Liver (tissue), 9 donors: ENCODE data around the gene CHML. TPM values are rescaled to one million over a fixed set of nuclear protein-coding genes. Genes with fewer than 3 reads are reported as not detected.

Experiments used
- DNase-seq: peaks from one replicate; pipeline ENCODE4 v3.0.0-alpha.2; 2017; ENCODE audit warnings: low spot score
- H3K27ac ChIP-seq, 2 donors: one replicate each; pipeline ENCODE4 v1.7.0; 2013; ENCODE audit warnings: inconsistent platforms in 2 of 2, low read length in 2 of 2, control low read depth in 1 of 2, low read depth in 1 of 2, mild to moderate bottlenecking in 1 of 2
- H3K27me3 ChIP-seq, 4 donors: one replicate each; pipeline versions ENCODE4 v1.6.1 to v1.7.0; 2013; ENCODE audit warnings: low read length in 3 of 4, inconsistent platforms in 1 of 4, mild to moderate bottlenecking in 1 of 4, moderate library complexity in 1 of 4; ENCODE audit not compliant: control insufficient read depth in 4 of 4, insufficient read depth in 4 of 4
- H3K36me3 ChIP-seq, 4 donors: one replicate each; pipeline versions ENCODE4 v1.6.1 to v1.7.0; 2013; ENCODE audit warnings: low read length in 3 of 4, mild to moderate bottlenecking in 3 of 4, low read depth in 1 of 4, moderate library complexity in 1 of 4; ENCODE audit not compliant: control insufficient read depth in 4 of 4, insufficient read depth in 3 of 4
- H3K4me1 ChIP-seq, 4 donors: one replicate each; pipeline versions ENCODE4 v1.6.1 to v1.7.0; 2013; ENCODE audit warnings: low read length in 3 of 4, mild to moderate bottlenecking in 3 of 4, moderate library complexity in 1 of 4; ENCODE audit not compliant: control insufficient read depth in 4 of 4, insufficient read depth in 4 of 4
- H3K4me3 ChIP-seq, 3 donors: one replicate each; pipeline versions ENCODE4 v1.6.1 to v1.7.0; 2013; ENCODE audit warnings: low read length in 3 of 3, control low read depth in 1 of 3, low read depth in 1 of 3, mild to moderate bottlenecking in 1 of 3
- H3K9ac ChIP-seq, 2 donors: one replicate each; pipeline ENCODE4 v1.7.0; 2013; ENCODE audit warnings: low read length in 2 of 2, mild to moderate bottlenecking in 2 of 2, moderate library complexity in 2 of 2, control low read depth in 1 of 2, low read depth in 1 of 2
- H3K9me3 ChIP-seq, 4 donors: one replicate each; pipeline versions ENCODE4 v1.6.1 to v1.7.0; 2013; ENCODE audit warnings: low read length in 3 of 4; ENCODE audit not compliant: control insufficient read depth in 4 of 4
- EGR1 ChIP-seq, 2 donors: IDR thresholded peaks; 2 replicates each; pipeline ENCODE4 v1.6.1; 2016 to 2018; ENCODE audit warnings: antibody characterized with exemption in 2 of 2, low read depth in 2 of 2
- FOXA1 ChIP-seq: IDR thresholded peaks from 2 replicates; pipeline ENCODE4 v1.6.1; 2016; ENCODE audit warnings: antibody characterized with exemption
- GABPA ChIP-seq, 2 donors: IDR thresholded peaks in 1 of 2; conservative IDR thresholded peaks in 1 of 2; 2 replicates each; pipeline ENCODE4 v1.6.1; 2016; ENCODE audit warnings: antibody characterized with exemption in 2 of 2, mild to moderate bottlenecking in 1 of 2, moderate library complexity in 1 of 2
- HNF4A ChIP-seq, 2 donors: conservative IDR thresholded peaks; 2 replicates each; pipeline ENCODE4 v1.6.1; 2016; ENCODE audit warnings: antibody characterized with exemption in 2 of 2, mild to moderate bottlenecking in 2 of 2
- HNF4G ChIP-seq: IDR thresholded peaks from 2 replicates; pipeline ENCODE4 v1.6.1; 2016; ENCODE audit warnings: antibody characterized with exemption
- JUND ChIP-seq, 2 donors: IDR thresholded peaks; 2 replicates each; pipeline ENCODE4 v1.6.1; 2016; ENCODE audit warnings: antibody characterized with exemption in 2 of 2
- NR2F2 ChIP-seq: IDR thresholded peaks from 2 replicates; pipeline ENCODE4 v1.6.1; 2016; ENCODE audit warnings: antibody characterized with exemption
- RAD21 ChIP-seq, 2 donors: IDR thresholded peaks; 2 replicates each; pipeline ENCODE4 v1.6.1; 2016; ENCODE audit warnings: antibody characterized with exemption in 2 of 2, mild to moderate bottlenecking in 2 of 2
- RXRA ChIP-seq, 2 donors: IDR thresholded peaks; 2 replicates each; pipeline ENCODE4 v1.6.1; 2017 to 2018; ENCODE audit warnings: antibody characterized with exemption in 2 of 2, mild to moderate bottlenecking in 1 of 2
- SP1 ChIP-seq: IDR thresholded peaks from 2 replicates; pipeline ENCODE4 v1.6.1; 2018; ENCODE audit warnings: antibody characterized with exemption, mild to moderate bottlenecking
- TAF1 ChIP-seq: conservative IDR thresholded peaks from 2 replicates; pipeline ENCODE4 v1.6.1; 2016; ENCODE audit warnings: antibody characterized with exemption, mild to moderate bottlenecking
- YY1 ChIP-seq: IDR thresholded peaks from 2 replicates; pipeline ENCODE4 v1.6.1; 2016; ENCODE audit warnings: antibody characterized with exemption, mild to moderate bottlenecking
- WGBS: extraction: QIAGEN DNeasy Blood & Tissue Kit; methylation state at CpG from one replicate; pipeline ENCODE4 v1.1.7; 2013; 5-methylcytosine and 5-hydroxymethylcytosine counted together
- polyA plus RNA-seq, 2 donors: library from polyadenylated mRNA; stranded (reverse) in 1 of 2; unstranded in 1 of 2; fragments of 200-250 nt in 1 of 2; fragments of >200 nt in 1 of 2; fragmentation: Nextera tagmentation in 1 of 2; extraction: Ambion mirVana in 1 of 2; gene quantifications; one replicate each; pipeline versions ENCODE4 v1.2.1 to v1.2.3, GENCODE V29; 2013 to 2015
- total RNA-seq, 2 donors: library from RNA; depleted of rRNA; stranded (reverse); fragments of >200 nt; gene quantifications; one replicate each; pipeline ENCODE4 v1.2.3, GENCODE V29; 2014
- TF ChIP-seq, protein P1 (sequence below): IDR thresholded peaks from 2 replicates; pipeline ENCODE4 v1.6.1; 2016; ENCODE audit warnings: antibody characterized with exemption
- TF ChIP-seq, protein P2 (sequence below): IDR thresholded peaks from 2 replicates; pipeline ENCODE4 v1.6.1; 2016; ENCODE audit warnings: antibody characterized with exemption
- TF ChIP-seq, protein P3 (sequence below): fragments of 150-350 bp; IDR thresholded peaks from 2 replicates; pipeline ENCODE4 v1.5.1; 2017; ENCODE audit warnings: improper control_type of control experiment, low read depth, low read length; ENCODE audit not compliant: missing input control
- TF ChIP-seq, protein P4 (sequence below): IDR thresholded peaks from 2 replicates; pipeline ENCODE4 v1.6.1; 2016; ENCODE audit warnings: antibody characterized with exemption
- donor health status: healthy.
- donor health status: healthy.
- donor health status: healthy.
- donor health status: healthy.
- donor health status: healthy.

CHML gene
- total and polyA plus RNA-seq, 4 donors: 0.53 to 8.1 (median 3.3) TPM

DNA sequence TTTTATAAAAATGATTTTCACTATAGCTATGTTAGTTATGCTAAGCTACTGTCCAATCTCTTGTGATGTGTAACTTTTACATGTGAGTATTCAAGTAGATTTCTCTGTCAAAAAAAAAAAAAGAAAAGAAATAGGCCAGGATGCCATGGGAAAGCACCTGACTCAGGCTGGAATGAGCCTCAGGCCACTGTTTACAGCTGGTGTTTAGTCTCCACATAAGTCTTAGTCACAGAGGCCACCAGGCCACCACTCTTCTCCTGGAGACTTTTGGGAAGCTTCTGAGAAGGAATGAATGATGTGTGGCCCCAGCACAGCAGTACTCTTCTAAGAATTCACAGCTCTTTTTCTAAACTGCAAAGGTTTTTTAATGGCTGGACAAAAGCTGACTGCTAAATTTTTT, 48.9 kb downstream of the CHML start (continued):
- TF ChIP-seq RAD21 (IDR thresholded peaks at IDR 0.05): no peak
- TF ChIP-seq TAF1: no peak
- TF ChIP-seq, protein P1, sequence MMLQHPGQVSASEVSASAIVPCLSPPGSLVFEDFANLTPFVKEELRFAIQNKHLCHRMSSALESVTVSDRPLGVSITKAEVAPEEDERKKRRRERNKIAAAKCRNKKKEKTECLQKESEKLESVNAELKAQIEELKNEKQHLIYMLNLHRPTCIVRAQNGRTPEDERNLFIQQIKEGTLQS: no peak
- no peak for TF ChIP-seq GABPA (IDR thresholded peaks at IDR 0.05 in 1 of 2, conservative IDR thresholded peaks at IDR 0.05 in 1 of 2)
- no peak for TF ChIP-seq FOXA1
- TF ChIP-seq RXRA (IDR thresholded peaks at IDR 0.05): no peak
- TF ChIP-seq YY1: no peak
- TF ChIP-seq, protein P2, sequence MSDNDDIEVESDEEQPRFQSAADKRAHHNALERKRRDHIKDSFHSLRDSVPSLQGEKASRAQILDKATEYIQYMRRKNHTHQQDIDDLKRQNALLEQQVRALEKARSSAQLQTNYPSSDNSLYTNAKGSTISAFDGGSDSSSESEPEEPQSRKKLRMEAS: no peak

DNA sequence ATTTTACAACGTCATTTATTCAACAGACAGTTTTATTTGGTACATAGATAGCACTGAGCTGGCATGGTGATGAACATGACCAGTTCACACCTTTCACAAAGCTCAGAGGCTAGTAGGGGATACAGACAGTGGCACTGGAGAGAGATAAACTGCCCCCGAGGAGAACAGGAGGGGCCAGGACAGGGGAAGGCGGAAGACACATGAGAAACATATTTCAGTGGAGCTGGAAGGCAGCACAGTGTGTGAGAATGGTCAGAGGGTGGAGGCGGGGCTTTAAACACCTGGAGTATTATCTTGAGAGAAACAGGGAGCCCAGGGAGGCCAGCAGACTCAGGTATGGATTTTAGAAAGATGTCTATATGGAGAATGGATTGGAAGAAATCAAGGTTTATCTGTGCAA, 49.5 kb downstream of the CHML start:
- Histone ChIP-seq H3K9me3 (no peaks in the 10 kb centered on the region), H3K27me3 (no peaks in the 10 kb centered on the region), H3K4me1 (no peaks in the 10 kb centered on the region), H3K27ac (no peak overlapping the region), H3K9ac (no peak overlapping the region), H3K36me3 (peaks cover 1 to 45% (median 35%) of the 10 kb centered on the region in 4 donors), H3K4me3 (no peak overlapping the region)
- no peak for TF ChIP-seq RXRA (IDR thresholded peaks at IDR 0.05)
- TF ChIP-seq EGR1 (IDR thresholded peaks at IDR 0.05; ENCODE audit: low read depth in 2 of 2): no peak
- no peak for TF ChIP-seq JUND (IDR thresholded peaks at IDR 0.05)
- no peak for TF ChIP-seq HNF4A (conservative IDR thresholded peaks at IDR 0.05)
- TF ChIP-seq, protein P1: no peak
- TF ChIP-seq TAF1: no peak
- TF ChIP-seq, protein P3, sequence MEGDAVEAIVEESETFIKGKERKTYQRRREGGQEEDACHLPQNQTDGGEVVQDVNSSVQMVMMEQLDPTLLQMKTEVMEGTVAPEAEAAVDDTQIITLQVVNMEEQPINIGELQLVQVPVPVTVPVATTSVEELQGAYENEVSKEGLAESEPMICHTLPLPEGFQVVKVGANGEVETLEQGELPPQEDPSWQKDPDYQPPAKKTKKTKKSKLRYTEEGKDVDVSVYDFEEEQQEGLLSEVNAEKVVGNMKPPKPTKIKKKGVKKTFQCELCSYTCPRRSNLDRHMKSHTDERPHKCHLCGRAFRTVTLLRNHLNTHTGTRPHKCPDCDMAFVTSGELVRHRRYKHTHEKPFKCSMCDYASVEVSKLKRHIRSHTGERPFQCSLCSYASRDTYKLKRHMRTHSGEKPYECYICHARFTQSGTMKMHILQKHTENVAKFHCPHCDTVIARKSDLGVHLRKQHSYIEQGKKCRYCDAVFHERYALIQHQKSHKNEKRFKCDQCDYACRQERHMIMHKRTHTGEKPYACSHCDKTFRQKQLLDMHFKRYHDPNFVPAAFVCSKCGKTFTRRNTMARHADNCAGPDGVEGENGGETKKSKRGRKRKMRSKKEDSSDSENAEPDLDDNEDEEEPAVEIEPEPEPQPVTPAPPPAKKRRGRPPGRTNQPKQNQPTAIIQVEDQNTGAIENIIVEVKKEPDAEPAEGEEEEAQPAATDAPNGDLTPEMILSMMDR: no peak
- TF ChIP-seq YY1: no peak
- TF ChIP-seq, protein P4, sequence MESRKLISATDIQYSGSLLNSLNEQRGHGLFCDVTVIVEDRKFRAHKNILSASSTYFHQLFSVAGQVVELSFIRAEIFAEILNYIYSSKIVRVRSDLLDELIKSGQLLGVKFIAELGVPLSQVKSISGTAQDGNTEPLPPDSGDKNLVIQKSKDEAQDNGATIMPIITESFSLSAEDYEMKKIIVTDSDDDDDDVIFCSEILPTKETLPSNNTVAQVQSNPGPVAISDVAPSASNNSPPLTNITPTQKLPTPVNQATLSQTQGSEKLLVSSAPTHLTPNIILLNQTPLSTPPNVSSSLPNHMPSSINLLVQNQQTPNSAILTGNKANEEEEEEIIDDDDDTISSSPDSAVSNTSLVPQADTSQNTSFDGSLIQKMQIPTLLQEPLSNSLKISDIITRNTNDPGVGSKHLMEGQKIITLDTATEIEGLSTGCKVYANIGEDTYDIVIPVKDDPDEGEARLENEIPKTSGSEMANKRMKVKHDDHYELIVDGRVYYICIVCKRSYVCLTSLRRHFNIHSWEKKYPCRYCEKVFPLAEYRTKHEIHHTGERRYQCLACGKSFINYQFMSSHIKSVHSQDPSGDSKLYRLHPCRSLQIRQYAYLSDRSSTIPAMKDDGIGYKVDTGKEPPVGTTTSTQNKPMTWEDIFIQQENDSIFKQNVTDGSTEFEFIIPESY: no peak
- TF ChIP-seq RAD21 (IDR thresholded peaks at IDR 0.05): no peak
- TF ChIP-seq HNF4G: no peak
- TF ChIP-seq SP1: no peak
- TF ChIP-seq NR2F2: no peak
- 85% methylated on average over 4 of the region's 4 CpGs for WGBS
- no peak for DNase-seq

Other genes with a start within 250 kb of the CHML start
- gene FH, start 120.6 kb downstream of the CHML start, total RNA-seq: 100 to 1,000 TPM in 1 of 2 donors, 10 to 100 TPM in 1; 68.3 to 140 TPM
- 100 to 1,000 TPM in 1 of 2 donors, 10 to 100 TPM in 1; 99.6 to 145 TPM for gene FH, start 120.6 kb downstream of the CHML start, polyA plus RNA-seq
- 10 to 100 TPM; 10.2 to 24.7 TPM for gene KMO, start 108.0 kb downstream of the CHML start, total RNA-seq
- 10 to 100 TPM; 14.5 to 37.3 TPM for gene KMO, start 108.0 kb downstream of the CHML start, polyA plus RNA-seq
- 10 to 100 TPM; 17.7 to 19.1 TPM for gene OPN3, start within 50 bp of the CHML start, total RNA-seq
- 10 to 100 TPM; 11.3 to 13.3 TPM for gene OPN3, start within 50 bp of the CHML start, polyA plus RNA-seq
- under 1 TPM; 0.08 to 0.70 TPM for gene WDR64, start 11.9 kb upstream of the CHML start, total RNA-seq
- under 1 TPM; 0.02 to 0.26 TPM for gene WDR64, start 11.9 kb upstream of the CHML start, polyA plus RNA-seq
- 10 to 100 TPM in 1 of 2 donors, under 1 TPM in 1; 0.25 to 16.2 TPM for gene EXO1, start 207.8 kb upstream of the CHML start, total RNA-seq
- under 1 TPM; 0.44 to 0.51 TPM for gene EXO1, start 207.8 kb upstream of the CHML start, polyA plus RNA-seq